ENCODE data around the gene LDHAL6B. TPM values are rescaled to one million over a fixed set of nuclear protein-coding genes. Genes with fewer than 3 reads are reported as not detected.

LDHAL6B gene
- polyA plus RNA-seq, 1 donor (not counting 4 experiments of a cell fraction or from before 2014, with no cell fraction given) = not detected

GRCh38 chr15:59240036-59240435 is 33.4 kb downstream of the LDHAL6B start:
- no peak overlapping the region for H3K4me2 ChIP-seq (ENCODE audit: control insufficient read depth, extremely low read depth, insufficient read depth, low read depth, low read length)
- dilution Hi-C loops (cut with MboI; ENCODE audit: extremely low pct_ligation_motif_present, low sequenced_read_pairs) = no loop called here
- H2AFZ ChIP-seq (ENCODE audit: control insufficient read depth, low read length) = no peak overlapping the region
- no peak overlapping the region for H3K27ac ChIP-seq (ENCODE audit: control insufficient read depth, insufficient read depth, low read length)
- H4K20me1 ChIP-seq (ENCODE audit: control insufficient read depth, extremely low read depth, insufficient read depth, low read length) = peaks cover 6% of the 10 kb centered on the region
- peaks cover 54% of the 10 kb centered on the region for H3K79me2 ChIP-seq (ENCODE audit: control insufficient read depth, insufficient read depth, low read length)
- TF ChIP-seq EZH2 (IDR thresholded peaks at IDR 0.05; ENCODE audit: low read length) = no peak
- TF ChIP-seq, protein P1, sequence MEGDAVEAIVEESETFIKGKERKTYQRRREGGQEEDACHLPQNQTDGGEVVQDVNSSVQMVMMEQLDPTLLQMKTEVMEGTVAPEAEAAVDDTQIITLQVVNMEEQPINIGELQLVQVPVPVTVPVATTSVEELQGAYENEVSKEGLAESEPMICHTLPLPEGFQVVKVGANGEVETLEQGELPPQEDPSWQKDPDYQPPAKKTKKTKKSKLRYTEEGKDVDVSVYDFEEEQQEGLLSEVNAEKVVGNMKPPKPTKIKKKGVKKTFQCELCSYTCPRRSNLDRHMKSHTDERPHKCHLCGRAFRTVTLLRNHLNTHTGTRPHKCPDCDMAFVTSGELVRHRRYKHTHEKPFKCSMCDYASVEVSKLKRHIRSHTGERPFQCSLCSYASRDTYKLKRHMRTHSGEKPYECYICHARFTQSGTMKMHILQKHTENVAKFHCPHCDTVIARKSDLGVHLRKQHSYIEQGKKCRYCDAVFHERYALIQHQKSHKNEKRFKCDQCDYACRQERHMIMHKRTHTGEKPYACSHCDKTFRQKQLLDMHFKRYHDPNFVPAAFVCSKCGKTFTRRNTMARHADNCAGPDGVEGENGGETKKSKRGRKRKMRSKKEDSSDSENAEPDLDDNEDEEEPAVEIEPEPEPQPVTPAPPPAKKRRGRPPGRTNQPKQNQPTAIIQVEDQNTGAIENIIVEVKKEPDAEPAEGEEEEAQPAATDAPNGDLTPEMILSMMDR (optimal IDR thresholded peaks at IDR 0.05 in 1 of 3, IDR thresholded peaks at IDR 0.05 in 1 of 3, conservative IDR thresholded peaks at IDR 0.05 in 1 of 3; ENCODE audit: extremely low read depth in 1 of 3, insufficient read depth in 2 of 3, low read length in 3 of 3) = no peak
- H3K9ac ChIP-seq (ENCODE audit: control insufficient read depth, extremely low read depth, insufficient read depth, low read length) = no peak overlapping the region
- no peaks in the 10 kb centered on the region for H3K27me3 ChIP-seq (ENCODE audit: control insufficient read depth, extremely low read depth, insufficient read depth, low read length)
- H3K9me3 ChIP-seq (ENCODE audit: control insufficient read depth, low read depth, low read length) = no peaks in the 10 kb centered on the region
- FAIRE-seq (no peak), DNase-seq (ENCODE audit: low read depth, low spot score) (no peak)
- peaks cover 15 to 28% of the 10 kb centered on the region in 2 experiments for H3K36me3 ChIP-seq (ENCODE audit: control insufficient read depth in 2 of 2, extremely low read depth in 1 of 2, insufficient read depth in 2 of 2, low read length in 2 of 2)
- no peaks in the 10 kb centered on the region for H3K9me1 ChIP-seq (ENCODE audit: control insufficient read depth, extremely low read depth, insufficient read depth, low read length)
- no peaks in the 10 kb centered on the region for H3K4me1 ChIP-seq (ENCODE audit: control insufficient read depth, extremely low read depth, insufficient read depth, low read length)
- no peak overlapping the region for H3K4me3 ChIP-seq (ENCODE audit: control insufficient read depth in 2 of 3, extremely low read depth in 1 of 3, insufficient read depth in 2 of 3, low read depth in 1 of 3, low read length in 3 of 3)

DNA sequence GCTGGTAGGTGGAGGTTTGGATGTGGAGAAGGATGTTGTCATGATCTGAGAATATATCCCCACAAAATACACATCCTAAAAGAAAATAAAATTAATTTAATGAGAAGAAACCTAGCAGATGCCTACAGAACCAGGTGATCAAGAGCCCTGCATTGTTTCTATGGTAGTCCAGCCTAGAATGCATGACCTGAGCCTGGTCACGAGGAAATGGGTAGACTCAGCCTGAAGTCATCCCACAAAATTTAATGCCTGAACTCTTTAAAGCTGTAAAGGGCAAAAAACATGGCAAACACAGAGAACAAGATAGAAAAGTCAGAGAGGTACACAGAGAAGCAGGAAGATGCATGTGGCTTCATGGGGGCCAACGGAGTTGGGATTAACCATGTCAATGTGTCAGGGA is 36.0 kb downstream of the LDHAL6B start:
- H3K4me2 ChIP-seq (ENCODE audit: control insufficient read depth, extremely low read depth, insufficient read depth, low read depth, low read length) = no peak overlapping the region
- H3K9ac ChIP-seq (ENCODE audit: control insufficient read depth, extremely low read depth, insufficient read depth, low read length) = no peak overlapping the region
- peaks cover 14 to 42% of the 10 kb centered on the region in 2 experiments for H3K36me3 ChIP-seq (ENCODE audit: control insufficient read depth in 2 of 2, extremely low read depth in 1 of 2, insufficient read depth in 2 of 2, low read length in 2 of 2)
- H3K27me3 ChIP-seq (ENCODE audit: control insufficient read depth, extremely low read depth, insufficient read depth, low read length) = no peaks in the 10 kb centered on the region
- H2AFZ ChIP-seq (ENCODE audit: control insufficient read depth, low read length) = no peak overlapping the region
- DNase-seq (ENCODE audit: low read depth, low spot score) = no peak
- no peaks in the 10 kb centered on the region for H3K9me3 ChIP-seq (ENCODE audit: control insufficient read depth, low read depth, low read length)
- H3K79me2 ChIP-seq (ENCODE audit: control insufficient read depth, insufficient read depth, low read length) = peaks cover 72% of the 10 kb centered on the region
- H3K4me3 ChIP-seq (ENCODE audit: control insufficient read depth in 2 of 3, extremely low read depth in 1 of 3, insufficient read depth in 2 of 3, low read depth in 1 of 3, low read length in 3 of 3) = no peak overlapping the region
- no peaks in the 10 kb centered on the region for H3K4me1 ChIP-seq (ENCODE audit: control insufficient read depth, extremely low read depth, insufficient read depth, low read length)
- TF ChIP-seq, protein P1 (optimal IDR thresholded peaks at IDR 0.05 in 1 of 3, IDR thresholded peaks at IDR 0.05 in 1 of 3, conservative IDR thresholded peaks at IDR 0.05 in 1 of 3; ENCODE audit: extremely low read depth in 1 of 3, insufficient read depth in 2 of 3, low read length in 3 of 3) = no peak
- TF ChIP-seq EZH2 (IDR thresholded peaks at IDR 0.05; ENCODE audit: low read length) = no peak
- dilution Hi-C loops (cut with MboI; ENCODE audit: extremely low pct_ligation_motif_present, low sequenced_read_pairs) = no loop called here
- FAIRE-seq = no peak
- peaks cover 6% of the 10 kb centered on the region for H4K20me1 ChIP-seq (ENCODE audit: control insufficient read depth, extremely low read depth, insufficient read depth, low read length)
- no peaks in the 10 kb centered on the region for H3K9me1 ChIP-seq (ENCODE audit: control insufficient read depth, extremely low read depth, insufficient read depth, low read length)
- no peak overlapping the region for H3K27ac ChIP-seq (ENCODE audit: control insufficient read depth, insufficient read depth, low read length)

Measured in keratinocyte (primary cell).